ENCODE measurements around the gene MGST2.

- TF ChIP-seq CTCF (IDR thresholded peaks at IDR 0.05) (peak; percentile 61 to 84 (median 70)), POLR2A (IDR thresholded peaks at IDR 0.05) (no peak)
Observed at GRCh38 chr4:139656614-139657486, 8.8 kb upstream of the MGST2 start.

Measured in prostate gland (tissue), 2 donors.